ENCODE results near the gene RAPGEF6. TPM values are rescaled to one million over a fixed set of nuclear protein-coding genes. Genes with fewer than 3 reads are reported as not detected.

The RAPGEF6 gene
- total and polyA plus RNA-seq, 2 of the 4 experiments (the other 2 are of a cell fraction), result 5.8 to 18.8 TPM

GRCh38 chr5:131635684-131636572 is 899 bp upstream of the RAPGEF6 start:
- intact Hi-C loops (cut with micrococcal nuclease), result loop anchor here (1.0 to 5.0 kb wide), 4 partner anchors 36 to 372 kb away; partner anchors contain the start of gene FNIP1

More at GRCh38 chr5:131635684-131636572, 899 bp upstream of the RAPGEF6 start:
- Histone ChIP-seq H3K9me1 (ENCODE audit: insufficient read depth, low read length) (peaks cover 5% of the 10 kb centered on the region), H3K79me1 (ENCODE audit: low read depth in 1 of 2, low read length in 2 of 2) (peaks cover 2 to 28% of the 10 kb centered on the region in 2 experiments; a peak in 3 of 4 replicates), H3K23ac (ENCODE audit: low read depth, low read length) (peak overlapping the region; percentile 98), H3K27ac (ENCODE audit: insufficient read depth, low read length) (peak overlapping the region; percentile 93), H2AFZ (replicated peaks; ENCODE audit: low read length, poor library complexity) (peak overlapping the region; percentile 93), H2BK5ac (ENCODE audit: low read depth, low read length, poor library complexity, severe bottlenecking) (peak overlapping the region; percentile 94), H2AK5ac (ENCODE audit: low read depth, low read length) (peak overlapping the region; percentile 95), H3K14ac (replicated peaks; ENCODE audit: low read depth, low read length) (peak overlapping the region; percentile 99), H3K4me3 (ENCODE audit: insufficient read depth, low read depth, low read length) (peak overlapping the region; percentile 53), H3K18ac (ENCODE audit: low read depth, low read length) (peak overlapping the region; percentile 72), H4K5ac (ENCODE audit: low read depth, low read length) (peak overlapping the region; percentile 87), H2BK120ac (ENCODE audit: low read depth, low read length) (peak overlapping the region; percentile 81), H3K9ac (ENCODE audit: low read depth, low read length) (peak overlapping the region; percentile 94), H2BK20ac (ENCODE audit: low read depth, low read length) (peak overlapping the region; percentile 54), H2AK9ac (replicated peaks; ENCODE audit: low read depth, low read length, poor library complexity) (peak overlapping the region; percentile 99), H3K27me3 (ENCODE audit: control insufficient read depth, insufficient read depth, low read length) (no peaks in the 10 kb centered on the region), H3K4me2 (ENCODE audit: low read depth, low read length) (peak overlapping the region; percentile 66), H3K9me3 (ENCODE audit: control insufficient read depth, insufficient read depth, low read length) (no peaks in the 10 kb centered on the region), H4K91ac (ENCODE audit: insufficient read depth, low read depth, low read length) (peak overlapping the region; percentile 97), H4K8ac (ENCODE audit: low read depth in 2 of 2, low read length in 2 of 2) (peak overlapping the region; percentile 86 to 99), H3K56ac (ENCODE audit: extremely low read depth, insufficient read depth, low read length) (peak overlapping the region; percentile 99), H4K20me1 (ENCODE audit: insufficient read depth, low read length) (no peaks in the 10 kb centered on the region), H3K36me3 (ENCODE audit: control insufficient read depth, insufficient read depth, low read length) (no peaks in the 10 kb centered on the region), H3K4ac (ENCODE audit: low read depth, low read length) (peak overlapping the region; percentile 99), H2BK15ac (ENCODE audit: low read depth, low read length) (peak overlapping the region; percentile 61), H3K4me1 (ENCODE audit: control insufficient read depth, insufficient read depth, low read length) (peaks cover 5% of the 10 kb centered on the region)
- DNase-seq (no peak), ATAC-seq (ENCODE audit: low read depth) (peak; percentile 1)
- POLR2A ChIA-PET (ENCODE audit: unreplicated experiment), result interaction anchor here (0.7 kb wide), 1 partner anchor 46 kb away, joined by 3 read pairs; no protein-coding TSS in a partner anchor
- TF ChIP-seq FOS (IDR thresholded peaks at IDR 0.05; ENCODE audit: low read depth, low read length), result no peak
- TF ChIP-seq CHD1 (IDR thresholded peaks at IDR 0.05; ENCODE audit: low read depth, low read length), result peak; percentile 82; the same call in 1 of the 2 replicates
- TF ChIP-seq NFE2L2 (IDR thresholded peaks at IDR 0.05; ENCODE audit: low read depth, low read length), result peak; percentile 21; the same call in 1 of the 2 replicates
- in situ Hi-C loops (cut with MboI; ENCODE audit: low sequenced_read_pairs), result no loop called here
- TSS peak; percentile 96 for BruUV-seq (replicated peaks)
- dilution Hi-C loops (cut with HindIII; ENCODE audit: low sequenced_read_pairs, unreplicated experiment), result no loop called here
- 0% methylated on average over 9 of the region's 24 CpGs; no CpG with 5 or more reads in 1 of the 2 experiments for WGBS, 2 experiments (ENCODE audit: extremely low coverage in 2 of 2, insufficient read length in 1 of 2)
- CTCF ChIA-PET, result interaction anchor here (0.7 kb wide), 1 partner anchor 20 kb away, joined by 4 read pairs; no protein-coding TSS in a partner anchor

All from IMR-90 (cell line).